ENCODE results near the gene NCOA1. TPM values are rescaled to one million over a fixed set of nuclear protein-coding genes. Genes with fewer than 3 reads are reported as not detected.

NCOA1 gene
- total RNA-seq, 1 donor from 2014 or later, result 48.4 TPM

DNA sequence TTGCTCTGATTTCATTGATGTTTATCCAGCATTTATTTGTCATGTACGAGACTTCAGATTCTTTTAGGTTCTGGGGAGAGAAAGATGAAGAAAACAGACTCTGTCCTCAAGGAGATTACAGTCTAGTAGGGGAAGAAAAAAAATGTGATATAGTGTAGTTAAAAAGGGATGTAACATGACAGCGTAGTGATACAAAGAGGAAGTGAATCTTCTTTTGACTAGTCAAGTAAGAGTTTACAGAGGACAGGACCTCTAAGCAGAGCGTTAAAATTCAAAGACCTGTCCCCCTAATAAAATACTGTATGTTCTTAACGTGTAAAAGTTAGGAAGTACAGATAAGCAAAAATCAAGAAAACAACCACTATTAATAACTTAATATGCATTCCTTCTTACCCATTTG, 47.7 kb downstream of the NCOA1 start:
- Histone ChIP-seq H3K4me3 (no peak overlapping the region), H3K36me3 (no peaks in the 10 kb centered on the region), H3K27ac (no peak overlapping the region)

DNA sequence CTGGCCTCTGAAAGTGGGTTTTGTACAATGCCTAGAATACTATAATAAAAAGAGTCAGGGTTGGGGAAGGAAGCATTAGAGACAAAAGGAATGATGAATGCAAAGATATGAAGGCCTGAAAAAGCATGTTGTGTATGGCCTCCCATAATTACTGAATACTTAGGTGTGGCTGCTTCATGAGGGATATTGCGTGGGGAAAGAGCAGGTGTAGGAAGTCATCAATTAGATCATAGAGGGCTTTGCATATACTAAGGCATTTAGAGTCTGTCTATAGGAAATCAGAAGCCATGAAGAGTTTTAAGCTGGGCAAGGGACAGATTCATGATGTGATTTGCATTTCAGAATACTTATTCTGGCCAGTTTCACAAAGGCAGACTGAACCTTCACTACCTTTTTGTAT, 48.2 kb downstream of the NCOA1 start:
- DNase-seq (ENCODE audit: extremely low spot score in 2 of 2), result no peak
- Histone ChIP-seq H3K4me3 (no peak overlapping the region), H3K4me1 (peaks cover 23% of the 10 kb centered on the region), H3K27me3 (no peaks in the 10 kb centered on the region), H3K36me3 (no peaks in the 10 kb centered on the region), H3K27ac (no peak overlapping the region), H3K9me3 (no peaks in the 10 kb centered on the region)
- TF ChIP-seq POLR2AphosphoS5 (IDR thresholded peaks at IDR 0.05; ENCODE audit: insufficient read depth in 1 of 2, low read depth in 1 of 2) (no peak), POLR2A (IDR thresholded peaks at IDR 0.05) (no peak)
- TF ChIP-seq, protein P1, sequence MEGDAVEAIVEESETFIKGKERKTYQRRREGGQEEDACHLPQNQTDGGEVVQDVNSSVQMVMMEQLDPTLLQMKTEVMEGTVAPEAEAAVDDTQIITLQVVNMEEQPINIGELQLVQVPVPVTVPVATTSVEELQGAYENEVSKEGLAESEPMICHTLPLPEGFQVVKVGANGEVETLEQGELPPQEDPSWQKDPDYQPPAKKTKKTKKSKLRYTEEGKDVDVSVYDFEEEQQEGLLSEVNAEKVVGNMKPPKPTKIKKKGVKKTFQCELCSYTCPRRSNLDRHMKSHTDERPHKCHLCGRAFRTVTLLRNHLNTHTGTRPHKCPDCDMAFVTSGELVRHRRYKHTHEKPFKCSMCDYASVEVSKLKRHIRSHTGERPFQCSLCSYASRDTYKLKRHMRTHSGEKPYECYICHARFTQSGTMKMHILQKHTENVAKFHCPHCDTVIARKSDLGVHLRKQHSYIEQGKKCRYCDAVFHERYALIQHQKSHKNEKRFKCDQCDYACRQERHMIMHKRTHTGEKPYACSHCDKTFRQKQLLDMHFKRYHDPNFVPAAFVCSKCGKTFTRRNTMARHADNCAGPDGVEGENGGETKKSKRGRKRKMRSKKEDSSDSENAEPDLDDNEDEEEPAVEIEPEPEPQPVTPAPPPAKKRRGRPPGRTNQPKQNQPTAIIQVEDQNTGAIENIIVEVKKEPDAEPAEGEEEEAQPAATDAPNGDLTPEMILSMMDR (IDR thresholded peaks at IDR 0.05), result no peak
- intact Hi-C loops (cut with DNase I), result no loop called here

More for the DNA sequence above, 47.7 kb downstream of the NCOA1 start:
- no peak for DNase-seq (ENCODE audit: extremely low spot score in 2 of 2)
- intact Hi-C loops (cut with DNase I), result no loop called here
- H3K9me3 ChIP-seq, result no peaks in the 10 kb centered on the region
- no peak for TF ChIP-seq POLR2AphosphoS5 (IDR thresholded peaks at IDR 0.05; ENCODE audit: insufficient read depth in 1 of 2, low read depth in 1 of 2)
- TF ChIP-seq, protein P1 (IDR thresholded peaks at IDR 0.05), result no peak
- no peak for TF ChIP-seq POLR2A (IDR thresholded peaks at IDR 0.05)
- no peaks in the 10 kb centered on the region for H3K27me3 ChIP-seq
- H3K4me1 ChIP-seq, result peaks cover 23% of the 10 kb centered on the region

DNA sequence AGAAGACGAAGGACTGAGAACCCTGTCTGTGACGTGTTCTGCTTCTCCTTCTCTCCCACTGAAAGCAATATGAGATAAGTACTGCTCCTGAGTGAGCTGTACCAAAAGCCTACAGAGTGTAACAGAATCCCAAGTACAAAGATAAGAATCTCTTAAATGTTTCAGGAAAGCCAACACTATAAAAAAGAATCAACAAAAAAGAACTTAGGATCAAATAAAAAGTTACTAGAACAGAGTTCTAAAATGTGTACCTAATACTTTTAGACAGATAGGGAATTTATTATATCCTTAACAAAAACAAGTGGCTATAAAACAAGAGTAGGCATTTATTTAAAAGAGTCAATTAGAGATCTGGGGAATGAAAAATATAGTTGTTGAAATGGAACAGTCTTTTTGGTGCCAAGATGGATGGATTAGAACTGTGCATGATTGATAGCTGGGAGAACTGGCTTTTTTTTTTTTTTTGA, 49.0 kb downstream of the NCOA1 start:
- no peak overlapping the region for H3K27ac ChIP-seq
- DNase-seq (ENCODE audit: extremely low spot score in 2 of 2), result no peak
- no peak overlapping the region for H3K4me3 ChIP-seq
- intact Hi-C loops (cut with DNase I), result no loop called here
- no peaks in the 10 kb centered on the region for H3K9me3 ChIP-seq
- TF ChIP-seq POLR2A (IDR thresholded peaks at IDR 0.05), result no peak
- peak in 1 of 2 donors; percentile 72 for TF ChIP-seq POLR2AphosphoS5 (IDR thresholded peaks at IDR 0.05; ENCODE audit: insufficient read depth in 1 of 2, low read depth in 1 of 2)
- no peaks in the 10 kb centered on the region for H3K27me3 ChIP-seq
- no peaks in the 10 kb centered on the region for H3K36me3 ChIP-seq
- peaks cover 23% of the 10 kb centered on the region for H3K4me1 ChIP-seq

DNA sequence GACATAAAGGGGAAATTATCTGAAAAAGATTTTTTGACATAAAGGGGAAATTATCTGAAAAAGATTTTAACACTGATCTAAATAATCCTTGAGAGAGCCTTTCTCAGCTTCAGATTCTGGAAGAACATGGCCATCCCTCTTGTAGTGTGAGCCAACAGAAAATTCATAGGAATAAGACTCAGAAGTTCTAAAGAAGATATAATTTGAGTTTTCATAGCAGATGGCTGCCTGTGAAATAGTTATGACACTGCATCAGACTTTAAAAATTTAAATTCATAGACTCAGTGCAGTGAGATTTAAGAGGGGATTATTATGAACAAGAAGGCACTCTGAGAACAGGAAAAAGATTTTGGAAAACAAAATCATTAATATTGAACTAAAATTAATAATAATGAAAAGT, 50.6 kb downstream of the NCOA1 start:
- Histone ChIP-seq H3K27ac (no peak overlapping the region), H3K4me3 (no peak overlapping the region), H3K36me3 (no peaks in the 10 kb centered on the region), H3K4me1 (peaks cover 23% of the 10 kb centered on the region), H3K9me3 (no peaks in the 10 kb centered on the region), H3K27me3 (no peaks in the 10 kb centered on the region)
- intact Hi-C loops (cut with DNase I), result no loop called here
- no peak for DNase-seq (ENCODE audit: extremely low spot score in 2 of 2)
- TF ChIP-seq POLR2A (IDR thresholded peaks at IDR 0.05) (no peak), POLR2AphosphoS5 (IDR thresholded peaks at IDR 0.05; ENCODE audit: insufficient read depth in 1 of 2, low read depth in 1 of 2) (no peak)
- TF ChIP-seq, protein P1 (IDR thresholded peaks at IDR 0.05), result no peak

DNA sequence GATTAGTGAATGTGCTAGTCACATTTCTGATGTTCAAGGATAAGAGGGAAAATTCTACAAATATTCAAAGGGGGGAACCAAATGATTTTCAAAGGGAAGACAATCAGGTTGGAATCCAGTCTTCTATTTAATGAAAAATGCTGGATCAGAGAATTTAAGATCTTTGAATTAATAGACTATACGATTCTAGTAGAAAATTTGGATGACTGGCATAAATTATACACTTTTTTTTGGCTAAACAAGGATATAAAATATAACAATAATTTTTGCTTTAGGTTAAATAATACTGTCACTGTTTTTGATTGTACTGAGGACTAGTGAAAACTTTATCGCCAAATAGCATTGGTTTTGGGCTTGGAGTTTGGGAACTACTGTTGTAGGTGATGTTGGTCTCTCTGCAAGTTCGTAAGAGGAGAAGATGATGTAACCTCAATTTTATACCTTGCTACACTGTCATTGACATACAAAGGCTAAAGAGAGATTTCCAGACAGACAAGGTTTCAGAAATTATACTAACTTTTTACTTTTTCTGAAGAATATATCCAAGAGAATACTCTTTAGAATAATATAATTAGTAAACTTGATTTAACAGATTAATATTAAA, 51.3 kb downstream of the NCOA1 start:
- no peaks in the 10 kb centered on the region for H3K36me3 ChIP-seq
- TF ChIP-seq, protein P1 (IDR thresholded peaks at IDR 0.05), result no peak
- TF ChIP-seq POLR2AphosphoS5 (IDR thresholded peaks at IDR 0.05; ENCODE audit: insufficient read depth in 1 of 2, low read depth in 1 of 2), result no peak
- TF ChIP-seq POLR2A (IDR thresholded peaks at IDR 0.05), result no peak
- H3K9me3 ChIP-seq, result no peaks in the 10 kb centered on the region
- peaks cover 23% of the 10 kb centered on the region for H3K4me1 ChIP-seq
- intact Hi-C loops (cut with DNase I), result no loop called here
- no peaks in the 10 kb centered on the region for H3K27me3 ChIP-seq
- H3K27ac ChIP-seq, result no peak overlapping the region
- H3K4me3 ChIP-seq, result no peak overlapping the region
- no peak for DNase-seq (ENCODE audit: extremely low spot score in 2 of 2)

All from vagina (tissue), 2 donors.